GM06990 (cell line): Measurements from ENCODE around the gene F2.

Source experiments
- DNase-seq: peaks from one replicate; pipeline ENCODE4 v3.0.0-alpha.2; 2011; ENCODE audit not compliant: insufficient read length; ENCODE audit errors: extremely low read depth
- H3K27me3 ChIP-seq: replicated peaks from 2 replicates; pipeline ENCODE4 v1.6.0; 2011; ENCODE audit warnings: low read length; ENCODE audit not compliant: control insufficient read depth, insufficient read depth
- H3K36me3 ChIP-seq: 2 replicates; pipeline ENCODE4 v1.5.1; 2011; ENCODE audit warnings: low read length; ENCODE audit not compliant: control insufficient read depth, insufficient read depth
- H3K4me3 ChIP-seq: replicated peaks from 2 replicates; pipeline ENCODE4 v1.5.1; 2011; ENCODE audit warnings: low read depth, mild to moderate bottlenecking, control low read depth, low read length
- CTCF ChIP-seq: IDR thresholded peaks from 2 replicates; pipeline ENCODE4 v1.5.1; 2011; ENCODE audit warnings: low read length, control low read depth, mild to moderate bottlenecking, inconsistent platforms; ENCODE audit not compliant: insufficient read depth, poor library complexity, severe bottlenecking

F2 gene

GRCh38 chr11:46692450-46692849, 26.6 kb upstream of the F2 start:
- peaks cover 35% of the 10 kb centered on the region for H3K36me3 ChIP-seq
- no peak for TF ChIP-seq CTCF
- no peaks in the 10 kb centered on the region for H3K27me3 ChIP-seq
- H3K4me3 ChIP-seq, result no peak overlapping the region
- no peak for DNase-seq

- peaks cover 35% of the 10 kb centered on the region for H3K36me3 ChIP-seq
- no peaks in the 10 kb centered on the region for H3K27me3 ChIP-seq
- H3K4me3 ChIP-seq, result no peak overlapping the region
- DNase-seq, result no peak
- TF ChIP-seq CTCF, result no peak
Measured at GRCh38 chr11:46693597-46694012, 25.4 kb upstream of the F2 start.

DNA sequence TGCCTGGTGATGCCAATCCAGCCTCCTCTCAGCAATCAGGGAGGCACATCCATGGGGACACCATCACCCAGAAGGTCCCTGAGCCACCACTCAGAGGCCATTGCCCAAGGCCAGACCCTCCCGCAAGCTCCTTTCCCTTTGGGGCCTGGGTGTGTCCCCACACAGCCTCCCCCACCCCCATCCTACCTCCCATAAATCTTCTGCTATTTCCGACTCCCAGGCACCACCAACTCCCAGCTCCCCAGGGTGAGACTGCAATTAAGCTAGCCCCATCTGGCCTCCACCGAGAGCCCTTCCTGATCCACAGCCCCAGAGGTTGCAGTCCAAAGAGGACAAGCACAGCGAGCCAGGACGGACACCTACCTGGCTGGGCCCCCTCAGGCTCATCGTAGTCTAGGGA, 24.9 kb upstream of the F2 start:
- no peak for TF ChIP-seq CTCF
- DNase-seq, result no peak
- Histone ChIP-seq H3K27me3 (no peaks in the 10 kb centered on the region), H3K4me3 (no peak overlapping the region), H3K36me3 (peaks cover 34% of the 10 kb centered on the region)

GRCh38 chr11:46694607-46695006, 24.4 kb upstream of the F2 start:
- H3K4me3 ChIP-seq, result no peak overlapping the region
- peaks cover 33% of the 10 kb centered on the region for H3K36me3 ChIP-seq
- TF ChIP-seq CTCF, result no peak
- DNase-seq, result no peak
- H3K27me3 ChIP-seq, result no peaks in the 10 kb centered on the region

DNA sequence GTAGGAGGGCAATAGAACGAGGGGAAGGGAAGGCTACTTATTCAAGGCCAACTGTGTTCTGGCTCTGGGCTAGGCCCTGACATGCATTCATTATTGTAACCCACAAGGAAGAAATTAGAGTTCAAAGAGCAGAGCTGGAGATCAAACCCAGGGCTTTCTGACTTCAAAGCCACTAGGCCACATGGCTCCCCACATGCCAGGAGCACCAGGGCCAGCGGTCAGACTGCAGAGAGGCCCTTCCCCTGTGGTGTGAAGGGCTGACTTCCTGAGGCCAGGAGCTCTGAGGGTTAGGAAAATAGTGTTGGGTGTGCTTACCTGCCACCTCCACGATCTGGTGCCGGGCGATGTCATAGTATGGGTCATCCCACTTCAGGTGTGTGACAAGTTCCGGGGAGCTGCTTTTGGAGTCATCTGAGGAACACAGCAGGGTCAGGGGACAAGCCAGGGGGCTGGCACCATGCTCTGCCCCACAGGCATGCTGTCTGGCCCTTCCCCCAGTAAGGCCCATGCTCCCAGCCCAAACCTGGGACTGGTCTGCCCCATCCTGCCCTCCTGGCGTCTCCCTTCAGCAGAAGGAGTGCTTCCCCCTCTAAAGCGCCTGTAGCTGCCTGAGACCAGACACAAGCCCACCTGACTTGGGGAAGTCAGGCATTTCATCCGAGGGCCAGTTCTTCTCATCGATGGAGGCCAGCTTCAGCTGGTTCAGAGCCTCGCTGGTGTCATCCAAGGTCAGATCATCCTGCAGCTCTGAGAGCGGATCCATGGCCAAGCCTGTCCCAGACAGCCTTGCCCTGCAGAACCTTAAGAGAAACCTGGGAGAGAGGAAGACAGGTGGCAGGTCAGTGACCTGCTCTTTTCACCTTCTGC, 23.4 kb upstream of the F2 start:
- Histone ChIP-seq H3K4me3 (no peak overlapping the region), H3K36me3 (peaks cover 33% of the 10 kb centered on the region), H3K27me3 (no peaks in the 10 kb centered on the region)
- no peak for DNase-seq
- TF ChIP-seq CTCF, result no peak
